ENCODE measurements around the gene DNPH1.

DNA sequence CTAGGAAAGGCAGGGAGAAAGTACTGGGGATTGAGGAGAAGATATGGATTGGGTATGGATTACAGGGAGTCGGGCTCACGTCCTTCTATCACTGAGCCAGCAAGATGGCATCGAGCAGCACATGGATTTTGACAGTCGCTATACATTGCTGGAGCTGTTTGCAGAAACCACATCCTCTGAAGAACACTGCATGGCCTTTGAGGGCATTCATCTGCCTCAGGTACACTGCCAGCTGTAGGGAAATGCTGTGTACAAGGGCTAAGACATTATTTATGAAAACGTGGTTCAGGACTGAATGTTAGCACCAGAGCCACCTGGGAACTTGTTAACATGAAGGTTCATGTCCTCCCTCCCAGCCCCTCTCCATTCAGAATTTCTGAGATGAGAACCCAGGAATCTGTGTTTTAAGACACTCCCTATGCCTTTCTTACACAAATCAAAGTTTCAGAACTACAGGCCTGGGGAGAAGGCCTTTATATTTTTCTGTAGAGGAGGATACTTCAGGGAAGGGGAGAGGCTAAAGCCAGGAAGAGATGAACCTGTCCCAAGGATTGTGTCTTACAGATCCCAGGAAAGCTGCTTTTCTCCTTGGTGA lies 43.8 kb downstream of the DNPH1 start:
- TF ChIP-seq EP300 (IDR thresholded peaks at IDR 0.05) = no peak
- TF ChIP-seq, protein P1, sequence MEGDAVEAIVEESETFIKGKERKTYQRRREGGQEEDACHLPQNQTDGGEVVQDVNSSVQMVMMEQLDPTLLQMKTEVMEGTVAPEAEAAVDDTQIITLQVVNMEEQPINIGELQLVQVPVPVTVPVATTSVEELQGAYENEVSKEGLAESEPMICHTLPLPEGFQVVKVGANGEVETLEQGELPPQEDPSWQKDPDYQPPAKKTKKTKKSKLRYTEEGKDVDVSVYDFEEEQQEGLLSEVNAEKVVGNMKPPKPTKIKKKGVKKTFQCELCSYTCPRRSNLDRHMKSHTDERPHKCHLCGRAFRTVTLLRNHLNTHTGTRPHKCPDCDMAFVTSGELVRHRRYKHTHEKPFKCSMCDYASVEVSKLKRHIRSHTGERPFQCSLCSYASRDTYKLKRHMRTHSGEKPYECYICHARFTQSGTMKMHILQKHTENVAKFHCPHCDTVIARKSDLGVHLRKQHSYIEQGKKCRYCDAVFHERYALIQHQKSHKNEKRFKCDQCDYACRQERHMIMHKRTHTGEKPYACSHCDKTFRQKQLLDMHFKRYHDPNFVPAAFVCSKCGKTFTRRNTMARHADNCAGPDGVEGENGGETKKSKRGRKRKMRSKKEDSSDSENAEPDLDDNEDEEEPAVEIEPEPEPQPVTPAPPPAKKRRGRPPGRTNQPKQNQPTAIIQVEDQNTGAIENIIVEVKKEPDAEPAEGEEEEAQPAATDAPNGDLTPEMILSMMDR (IDR thresholded peaks at IDR 0.05) = no peak
